ENCODE data around the gene SLC22A14. TPM values are rescaled to one million over a fixed set of nuclear protein-coding genes. Genes with fewer than 3 reads are reported as not detected.

The SLC22A14 gene
- total and polyA plus RNA-seq, 10 of the 15 experiments (the other 5 are each of a cell fraction or from before 2014, with no cell fraction given), result not detected

DNA sequence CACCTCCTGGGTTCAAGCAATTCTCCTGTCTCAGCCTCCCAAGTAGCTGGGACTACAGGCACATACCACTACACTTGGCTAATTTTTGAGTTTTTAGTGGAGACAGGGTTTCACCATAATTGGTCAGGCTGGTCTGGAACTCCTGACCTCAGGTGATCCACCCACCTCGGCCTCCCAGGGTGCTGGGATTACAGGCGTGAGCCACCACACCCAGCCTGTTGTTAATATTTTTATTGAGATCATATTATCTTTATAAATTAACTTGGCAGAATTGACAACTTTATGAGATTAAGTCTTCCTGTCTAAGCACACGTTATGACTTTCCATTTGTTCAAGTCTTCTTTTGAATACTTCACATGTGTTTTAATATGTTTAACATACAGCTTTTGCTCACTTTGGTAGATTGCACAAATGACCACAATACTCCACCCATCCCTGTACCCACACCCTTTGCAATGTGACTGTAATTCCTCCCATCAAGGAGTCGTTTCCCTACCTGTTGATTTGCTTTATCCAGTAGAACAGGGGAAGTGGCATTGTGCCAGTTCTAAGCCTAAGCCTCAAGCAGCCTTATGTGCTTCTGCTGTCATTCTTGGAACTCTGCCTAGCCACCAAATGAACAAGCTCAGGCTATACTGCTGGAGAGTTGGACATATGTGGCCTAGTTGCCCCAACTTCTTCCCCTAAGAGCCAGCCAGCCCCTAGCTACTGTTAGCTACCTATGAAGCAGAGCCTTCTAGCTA lies 72.7 kb downstream of the SLC22A14 start:
- no peak overlapping the region for H3K27ac ChIP-seq (ENCODE audit: control insufficient read depth, insufficient read depth)
- 55% methylated on average over 4 of the region's 4 CpGs for WGBS (ENCODE audit: insufficient coverage, insufficient replicate concordance, low lambda C conversion rate, missing lambda C conversion rate)
- no peaks in the 10 kb centered on the region for H3K4me1 ChIP-seq (ENCODE audit: control insufficient read depth, insufficient read depth, low read length)
- BruUV-seq (replicated peaks), result no TSS peak
- intact Hi-C loops (cut with micrococcal nuclease; ENCODE audit: unreplicated experiment) (no loop called here), in situ Hi-C loops (cut with MboI) (no loop called here)
- RAD21 ChIA-PET (ENCODE audit: unreplicated experiment), result no interaction called here
- SMC1A ChIA-PET (ENCODE audit: uncharacterized antibody, unreplicated experiment), result no interaction called here
- DNase-seq (ENCODE audit: low read depth, low spot score), result no peak
- ATAC-seq, result no peak
- no peak for FAIRE-seq
- H3K4me3 ChIP-seq, result no peak overlapping the region
- POLR2A ChIA-PET, result interaction anchor here (1.0 to 1.1 kb wide), 2 partner anchors 21 to 50 kb away, joined by 3 to 4 read pairs; no protein-coding TSS in a partner anchor
- TF ChIP-seq ATF7 (IDR thresholded peaks at IDR 0.05; ENCODE audit: low read depth) (no peak), SMAD1 (IDR thresholded peaks at IDR 0.05; ENCODE audit: low read depth, partially characterized antibody) (no peak), ZNF24 (IDR thresholded peaks at IDR 0.05) (no peak), SMARCA5 (IDR thresholded peaks at IDR 0.05) (no peak), BCL11A (IDR thresholded peaks at IDR 0.05; ENCODE audit: low read depth, low read length) (no peak), CBX5 (IDR thresholded peaks at IDR 0.05; ENCODE audit: low read depth) (no peak), RAD21 (IDR thresholded peaks at IDR 0.05; ENCODE audit: insufficient read depth, low read depth, low read length) (no peak), SREBF1 (IDR thresholded peaks at IDR 0.05; ENCODE audit: low read length) (no peak), WRNIP1 (IDR thresholded peaks at IDR 0.05; ENCODE audit: borderline replicate concordance, low read depth, low read length) (no peak), SREBF2 (IDR thresholded peaks at IDR 0.05; ENCODE audit: low read length) (no peak)
- TF ChIP-seq, protein P1, sequence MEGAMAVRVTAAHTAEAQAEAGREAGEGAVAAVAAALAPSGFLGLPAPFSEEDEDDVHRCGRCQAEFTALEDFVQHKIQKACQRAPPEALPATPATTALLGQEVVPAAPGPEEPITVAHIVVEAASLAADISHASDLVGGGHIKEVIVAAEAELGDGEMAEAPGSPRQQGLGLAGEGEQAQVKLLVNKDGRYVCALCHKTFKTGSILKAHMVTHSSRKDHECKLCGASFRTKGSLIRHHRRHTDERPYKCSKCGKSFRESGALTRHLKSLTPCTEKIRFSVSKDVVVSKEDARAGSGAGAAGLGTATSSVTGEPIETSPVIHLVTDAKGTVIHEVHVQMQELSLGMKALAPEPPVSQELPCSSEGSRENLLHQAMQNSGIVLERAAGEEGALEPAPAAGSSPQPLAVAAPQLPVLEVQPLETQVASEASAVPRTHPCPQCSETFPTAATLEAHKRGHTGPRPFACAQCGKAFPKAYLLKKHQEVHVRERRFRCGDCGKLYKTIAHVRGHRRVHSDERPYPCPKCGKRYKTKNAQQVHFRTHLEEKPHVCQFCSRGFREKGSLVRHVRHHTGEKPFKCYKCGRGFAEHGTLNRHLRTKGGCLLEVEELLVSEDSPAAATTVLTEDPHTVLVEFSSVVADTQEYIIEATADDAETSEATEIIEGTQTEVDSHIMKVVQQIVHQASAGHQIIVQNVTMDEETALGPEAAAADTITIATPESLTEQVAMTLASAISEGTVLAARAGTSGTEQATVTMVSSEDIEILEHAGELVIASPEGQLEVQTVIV (IDR thresholded peaks at IDR 0.05; ENCODE audit: borderline replicate concordance, partially characterized antibody), result no peak
- TF ChIP-seq, protein P2, sequence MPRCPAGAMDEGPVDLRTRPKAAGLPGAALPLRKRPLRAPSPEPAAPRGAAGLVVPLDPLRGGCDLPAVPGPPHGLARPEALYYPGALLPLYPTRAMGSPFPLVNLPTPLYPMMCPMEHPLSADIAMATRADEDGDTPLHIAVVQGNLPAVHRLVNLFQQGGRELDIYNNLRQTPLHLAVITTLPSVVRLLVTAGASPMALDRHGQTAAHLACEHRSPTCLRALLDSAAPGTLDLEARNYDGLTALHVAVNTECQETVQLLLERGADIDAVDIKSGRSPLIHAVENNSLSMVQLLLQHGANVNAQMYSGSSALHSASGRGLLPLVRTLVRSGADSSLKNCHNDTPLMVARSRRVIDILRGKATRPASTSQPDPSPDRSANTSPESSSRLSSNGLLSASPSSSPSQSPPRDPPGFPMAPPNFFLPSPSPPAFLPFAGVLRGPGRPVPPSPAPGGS (IDR thresholded peaks at IDR 0.05; ENCODE audit: borderline replicate concordance, insufficient read depth, low read depth, low read length, poor library complexity, severe bottlenecking), result no peak
- no peak overlapping the region for H2AFZ ChIP-seq (ENCODE audit: control insufficient read depth, low read depth, low read length)
- H3K4me2 ChIP-seq (ENCODE audit: control insufficient read depth, insufficient read depth), result no peak overlapping the region
- H3K36me3 ChIP-seq (ENCODE audit: control insufficient read depth in 2 of 2, insufficient read depth in 2 of 2, low read length in 1 of 2), result no peaks in the 10 kb centered on the region; a peak in 1 of 4 replicates
- H3K27me3 ChIP-seq (replicated peaks in 1 of 2; ENCODE audit: control insufficient read depth in 2 of 2, insufficient read depth in 2 of 2, low read length in 1 of 2), result no peaks in the 10 kb centered on the region
- CTCF ChIA-PET, result interaction anchor here (1.2 kb wide), 1 partner anchor 8 kb away, joined by 7 read pairs; the partner anchor contains the start of gene XYLB
- H3K9ac ChIP-seq (ENCODE audit: control insufficient read depth, insufficient read depth, low read length), result no peak overlapping the region
- no peaks in the 10 kb centered on the region for H3K79me2 ChIP-seq (ENCODE audit: control insufficient read depth, insufficient read depth, low read length)
- no peaks in the 10 kb centered on the region for H3K9me3 ChIP-seq (replicated peaks; ENCODE audit: control insufficient read depth, insufficient read depth, low read length)
- no peaks in the 10 kb centered on the region for H4K20me1 ChIP-seq (ENCODE audit: control insufficient read depth, insufficient read depth)
